ENCODE measurements around the gene PVALB.

Gene PVALB

GRCh38 chr22:36858966-36859365 lies 42.1 kb upstream of the PVALB start:
- H3K36me3 ChIP-seq (ENCODE audit: control insufficient read depth, insufficient read depth, low read length), result no peaks in the 10 kb centered on the region
- no peak overlapping the region for H3K4me3 ChIP-seq (ENCODE audit: insufficient read depth, low read depth, low read length)
- H3K9me3 ChIP-seq (ENCODE audit: control insufficient read depth, low read length), result no peaks in the 10 kb centered on the region
- peaks cover 34% of the 10 kb centered on the region for H3K27me3 ChIP-seq (ENCODE audit: control insufficient read depth, insufficient read depth, low read length, poor library complexity, severe bottlenecking)
- no peaks in the 10 kb centered on the region for H3K4me1 ChIP-seq (ENCODE audit: control insufficient read depth, insufficient read depth, low read length)
- 94 to 95% methylated on average over 2 of the region's 2 CpGs for WGBS, 2 experiments
- H3K27ac ChIP-seq (ENCODE audit: insufficient read depth, low read depth, low read length, poor library complexity, severe bottlenecking), result no peak overlapping the region

GRCh38 chr22:36858156-36858555 lies 41.3 kb upstream of the PVALB start:
- WGBS, 2 experiments, result 71 to 75% methylated on average over 9 of the region's 9 CpGs
- H3K27ac ChIP-seq (ENCODE audit: insufficient read depth, low read depth, low read length, poor library complexity, severe bottlenecking), result no peak overlapping the region

DNA sequence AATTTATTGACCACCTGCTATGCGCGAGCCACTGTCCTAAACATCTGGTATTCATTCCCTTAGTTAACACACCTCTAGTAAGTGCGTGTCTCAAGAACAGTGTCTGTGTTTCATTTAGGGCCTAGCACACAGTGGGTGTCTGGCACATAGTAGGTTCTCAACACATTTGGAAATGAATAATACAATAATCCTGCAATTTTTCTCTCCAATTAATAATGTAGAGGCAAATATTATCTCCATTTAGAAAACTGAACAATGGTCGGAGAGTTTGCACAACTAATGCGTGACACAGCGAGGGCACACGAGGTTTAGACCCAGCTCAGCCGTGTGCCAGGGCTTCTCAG lies 39.9 kb upstream of the PVALB start:
- H3K36me3 ChIP-seq (ENCODE audit: control insufficient read depth, insufficient read depth, low read length), result no peaks in the 10 kb centered on the region

More at GRCh38 chr22:36858156-36858555, 41.3 kb upstream of the PVALB start:
- Histone ChIP-seq H3K4me3 (ENCODE audit: insufficient read depth, low read depth, low read length) (no peak overlapping the region), H3K27me3 (ENCODE audit: control insufficient read depth, insufficient read depth, low read length, poor library complexity, severe bottlenecking) (peaks cover 34% of the 10 kb centered on the region), H3K4me1 (ENCODE audit: control insufficient read depth, insufficient read depth, low read length) (no peaks in the 10 kb centered on the region), H3K36me3 (ENCODE audit: control insufficient read depth, insufficient read depth, low read length) (no peaks in the 10 kb centered on the region), H3K9me3 (ENCODE audit: control insufficient read depth, low read length) (no peaks in the 10 kb centered on the region)

GRCh38 chr22:36856121-36856791 lies 39.4 kb upstream of the PVALB start:
- peaks cover 34% of the 10 kb centered on the region for H3K27me3 ChIP-seq (ENCODE audit: control insufficient read depth, insufficient read depth, low read length, poor library complexity, severe bottlenecking)
- H3K9me3 ChIP-seq (ENCODE audit: control insufficient read depth, low read length), result no peaks in the 10 kb centered on the region
- WGBS, 2 experiments, result 13 to 14% methylated on average over 30 of the region's 30 CpGs
- no peaks in the 10 kb centered on the region for H3K4me1 ChIP-seq (ENCODE audit: control insufficient read depth, insufficient read depth, low read length)
- no peak overlapping the region for H3K4me3 ChIP-seq (ENCODE audit: insufficient read depth, low read depth, low read length)
- H3K36me3 ChIP-seq (ENCODE audit: control insufficient read depth, insufficient read depth, low read length), result no peaks in the 10 kb centered on the region
- H3K27ac ChIP-seq (ENCODE audit: insufficient read depth, low read depth, low read length, poor library complexity, severe bottlenecking), result no peak overlapping the region

More for the DNA sequence above, 39.9 kb upstream of the PVALB start:
- 82 to 83% methylated on average over 8 of the region's 8 CpGs for WGBS, 2 experiments
- no peak overlapping the region for H3K4me3 ChIP-seq (ENCODE audit: insufficient read depth, low read depth, low read length)
- no peaks in the 10 kb centered on the region for H3K4me1 ChIP-seq (ENCODE audit: control insufficient read depth, insufficient read depth, low read length)
- no peaks in the 10 kb centered on the region for H3K9me3 ChIP-seq (ENCODE audit: control insufficient read depth, low read length)
- peaks cover 34% of the 10 kb centered on the region for H3K27me3 ChIP-seq (ENCODE audit: control insufficient read depth, insufficient read depth, low read length, poor library complexity, severe bottlenecking)
- no peak overlapping the region for H3K27ac ChIP-seq (ENCODE audit: insufficient read depth, low read depth, low read length, poor library complexity, severe bottlenecking)

GRCh38 chr22:36855478-36855877 lies 38.6 kb upstream of the PVALB start:
- Histone ChIP-seq H3K4me3 (ENCODE audit: insufficient read depth, low read depth, low read length) (no peak overlapping the region), H3K36me3 (ENCODE audit: control insufficient read depth, insufficient read depth, low read length) (no peaks in the 10 kb centered on the region)
- 91% methylated on average over 3 of the region's 3 CpGs for WGBS, 2 experiments

DNA sequence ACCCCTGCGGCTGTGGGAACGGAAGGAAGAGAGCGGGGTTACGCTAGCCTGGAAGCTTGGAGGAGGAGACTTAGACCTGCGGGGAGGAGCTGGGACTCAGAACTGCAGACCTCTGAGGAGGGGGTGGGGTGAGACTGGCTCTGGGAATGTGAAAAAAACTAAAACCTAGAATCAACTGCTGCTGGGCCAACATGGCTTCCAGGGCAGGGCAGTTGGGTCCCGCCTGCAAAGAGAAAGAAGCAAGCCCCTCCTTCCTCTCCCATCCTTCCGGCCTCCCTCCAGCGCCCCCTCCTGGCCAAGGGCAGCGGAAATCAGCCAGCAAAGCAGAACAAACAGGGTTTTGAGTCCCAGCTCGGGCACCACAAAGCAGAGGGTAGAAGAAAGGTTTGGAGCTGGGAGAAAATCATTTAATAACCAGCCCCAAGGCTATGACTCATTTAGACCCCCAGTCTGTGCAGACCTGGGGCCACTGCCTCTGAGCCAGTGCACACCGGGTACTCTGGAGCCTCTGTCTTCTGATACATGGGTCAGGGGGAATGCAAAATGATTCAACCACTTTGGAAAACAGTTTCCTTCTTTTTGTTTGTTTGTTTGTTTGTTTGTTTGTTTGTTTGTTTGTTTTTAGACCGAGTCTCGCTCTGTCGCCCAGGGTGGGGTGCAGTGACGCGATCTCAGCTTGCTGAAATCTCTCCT lies 36.7 kb upstream of the PVALB start:
- no peak overlapping the region for H3K27ac ChIP-seq (ENCODE audit: insufficient read depth, low read depth, low read length, poor library complexity, severe bottlenecking)
- H3K9me3 ChIP-seq (ENCODE audit: control insufficient read depth, low read length), result no peaks in the 10 kb centered on the region
- H3K4me3 ChIP-seq (ENCODE audit: insufficient read depth, low read depth, low read length), result no peak overlapping the region
- H3K4me1 ChIP-seq (ENCODE audit: control insufficient read depth, insufficient read depth, low read length), result no peaks in the 10 kb centered on the region
- peaks cover 30% of the 10 kb centered on the region for H3K27me3 ChIP-seq (ENCODE audit: control insufficient read depth, insufficient read depth, low read length, poor library complexity, severe bottlenecking)
- WGBS, 2 experiments, result 70 to 75% methylated on average over 16 of the region's 16 CpGs
- no peaks in the 10 kb centered on the region for H3K36me3 ChIP-seq (ENCODE audit: control insufficient read depth, insufficient read depth, low read length)

More at GRCh38 chr22:36855478-36855877, 38.6 kb upstream of the PVALB start:
- H3K4me1 ChIP-seq (ENCODE audit: control insufficient read depth, insufficient read depth, low read length), result no peaks in the 10 kb centered on the region
- H3K9me3 ChIP-seq (ENCODE audit: control insufficient read depth, low read length), result no peaks in the 10 kb centered on the region
- peaks cover 34% of the 10 kb centered on the region for H3K27me3 ChIP-seq (ENCODE audit: control insufficient read depth, insufficient read depth, low read length, poor library complexity, severe bottlenecking)
- H3K27ac ChIP-seq (ENCODE audit: insufficient read depth, low read depth, low read length, poor library complexity, severe bottlenecking), result no peak overlapping the region

DNA sequence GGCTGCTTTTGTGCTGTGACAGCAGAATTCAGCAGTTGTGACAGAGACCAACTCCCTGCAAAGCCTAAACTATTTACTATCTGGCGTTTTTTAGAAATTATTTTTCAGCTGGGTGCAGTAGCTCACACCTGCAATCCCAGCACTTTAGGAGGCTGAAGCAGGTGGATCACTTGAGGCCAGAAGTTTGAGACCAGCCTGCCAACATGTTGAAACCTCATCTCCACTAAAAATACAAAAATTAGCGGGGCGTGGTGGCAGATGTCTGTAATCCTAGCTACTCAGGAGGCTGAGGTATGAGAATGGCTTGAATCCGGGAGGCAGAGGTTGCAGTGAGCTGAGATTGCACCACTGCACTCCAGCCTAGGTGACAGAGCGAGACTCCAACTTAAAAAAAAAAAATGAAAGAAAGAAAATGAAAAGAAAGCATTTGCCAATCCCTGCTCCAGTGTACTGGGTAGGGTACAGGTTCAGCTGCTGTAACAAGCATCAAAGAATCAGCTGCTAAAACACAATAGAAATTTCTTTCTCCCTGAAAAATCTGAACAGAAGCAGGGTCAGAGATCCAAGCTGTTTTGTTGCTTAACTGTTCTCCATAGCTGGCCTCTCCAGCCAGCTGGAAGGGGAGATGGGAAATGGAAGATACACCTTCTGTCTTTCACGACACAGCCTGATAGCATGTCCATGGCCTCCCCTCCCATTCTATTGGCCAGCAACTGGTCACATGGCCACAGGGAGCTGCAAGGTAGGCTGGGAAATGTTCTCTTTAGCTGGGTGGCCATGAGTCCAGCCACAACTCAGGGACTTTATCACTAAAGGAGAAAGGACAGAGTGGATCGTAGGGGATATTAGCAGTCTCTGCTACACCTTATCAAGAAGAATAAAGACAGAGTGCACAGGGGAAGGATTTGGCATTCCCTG lies 35.5 kb upstream of the PVALB start:
- Histone ChIP-seq H3K36me3 (ENCODE audit: control insufficient read depth, insufficient read depth, low read length) (no peaks in the 10 kb centered on the region), H3K27ac (ENCODE audit: insufficient read depth, low read depth, low read length, poor library complexity, severe bottlenecking) (no peak overlapping the region), H3K9me3 (ENCODE audit: control insufficient read depth, low read length) (no peaks in the 10 kb centered on the region), H3K27me3 (ENCODE audit: control insufficient read depth, insufficient read depth, low read length, poor library complexity, severe bottlenecking) (peaks cover 18% of the 10 kb centered on the region), H3K4me1 (ENCODE audit: control insufficient read depth, insufficient read depth, low read length) (no peaks in the 10 kb centered on the region), H3K4me3 (ENCODE audit: insufficient read depth, low read depth, low read length) (no peak overlapping the region)
- 93% methylated on average over 7 of the region's 7 CpGs for WGBS, 2 experiments

DNA sequence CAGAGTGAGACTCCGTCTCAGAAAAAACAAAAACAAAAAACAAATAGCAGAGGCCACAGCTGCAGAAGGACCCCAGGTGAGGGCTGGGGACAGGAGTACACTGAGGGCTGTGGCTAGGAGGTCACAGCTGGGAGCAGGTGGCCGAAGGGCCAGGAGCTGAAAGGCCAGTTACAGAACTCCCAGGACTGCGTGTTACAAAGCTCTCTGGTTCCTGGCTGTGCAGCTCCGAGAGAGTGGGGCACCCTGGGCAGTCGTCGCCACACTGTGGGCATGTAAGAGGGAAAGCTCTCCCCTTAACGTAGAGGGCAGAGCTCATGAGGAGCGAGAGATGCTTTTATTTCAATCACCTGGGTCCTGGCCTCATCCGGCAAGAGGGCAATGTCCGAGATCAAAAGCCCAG lies 33.8 kb upstream of the PVALB start:
- Histone ChIP-seq H3K36me3 (ENCODE audit: control insufficient read depth, insufficient read depth, low read length) (no peaks in the 10 kb centered on the region), H3K4me3 (ENCODE audit: insufficient read depth, low read depth, low read length) (no peak overlapping the region), H3K27ac (ENCODE audit: insufficient read depth, low read depth, low read length, poor library complexity, severe bottlenecking) (no peak overlapping the region), H3K4me1 (ENCODE audit: control insufficient read depth, insufficient read depth, low read length) (no peaks in the 10 kb centered on the region), H3K27me3 (ENCODE audit: control insufficient read depth, insufficient read depth, low read length, poor library complexity, severe bottlenecking) (peaks cover 2% of the 10 kb centered on the region), H3K9me3 (ENCODE audit: control insufficient read depth, low read length) (no peaks in the 10 kb centered on the region)
- WGBS, 2 experiments, result 88 to 90% methylated on average over 10 of the region's 10 CpGs

DNA sequence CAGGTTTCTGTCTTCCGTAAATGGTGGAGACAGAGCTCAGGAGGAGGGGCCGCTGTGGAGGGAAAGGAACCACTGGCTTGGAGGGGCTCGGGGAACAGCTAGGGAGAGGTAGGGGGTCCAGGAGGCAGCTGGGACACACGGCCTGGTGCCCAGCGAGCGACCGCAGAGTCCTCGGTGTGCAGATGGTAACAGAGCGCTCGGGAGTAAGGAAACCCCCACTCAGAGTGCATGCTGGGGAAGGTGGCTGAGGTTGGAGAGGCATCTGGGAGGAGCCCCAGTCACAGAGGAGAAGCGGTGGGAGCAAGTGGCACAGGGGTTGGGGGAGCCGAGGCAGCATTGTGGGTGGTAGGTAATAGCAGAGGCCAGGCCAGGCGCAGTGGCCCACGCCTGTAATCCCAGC lies 33.2 kb upstream of the PVALB start:
- H3K9me3 ChIP-seq (ENCODE audit: control insufficient read depth, low read length), result no peaks in the 10 kb centered on the region
- H3K36me3 ChIP-seq (ENCODE audit: control insufficient read depth, insufficient read depth, low read length), result no peaks in the 10 kb centered on the region
- WGBS, 2 experiments, result 90 to 92% methylated on average over 14 of the region's 14 CpGs
- no peak overlapping the region for H3K4me3 ChIP-seq (ENCODE audit: insufficient read depth, low read depth, low read length)
- H3K4me1 ChIP-seq (ENCODE audit: control insufficient read depth, insufficient read depth, low read length), result no peaks in the 10 kb centered on the region
- no peaks in the 10 kb centered on the region for H3K27me3 ChIP-seq (ENCODE audit: control insufficient read depth, insufficient read depth, low read length, poor library complexity, severe bottlenecking)
- H3K27ac ChIP-seq (ENCODE audit: insufficient read depth, low read depth, low read length, poor library complexity, severe bottlenecking), result no peak overlapping the region

DNA sequence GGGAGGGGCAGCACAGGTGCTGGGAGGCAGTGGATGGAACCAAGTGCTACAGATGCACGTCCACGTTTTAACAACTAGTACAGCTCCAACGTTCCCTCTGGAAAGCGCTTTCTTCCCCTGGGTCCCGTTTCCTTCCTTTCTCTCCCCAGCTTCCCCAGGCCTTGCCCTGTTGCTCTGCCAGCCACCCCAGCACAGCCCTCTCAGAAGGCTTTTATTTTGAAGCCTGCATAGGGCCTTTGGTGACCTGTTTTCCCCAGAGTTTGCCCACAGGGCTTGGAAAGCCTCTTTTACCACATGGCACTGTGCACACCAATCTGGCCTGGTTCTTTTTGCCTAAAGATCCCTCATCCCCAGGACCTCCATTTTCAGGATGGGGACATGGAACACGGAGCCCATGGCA lies 30.1 kb upstream of the PVALB start:
- no peak overlapping the region for H3K4me3 ChIP-seq (ENCODE audit: insufficient read depth, low read depth, low read length)
- no peaks in the 10 kb centered on the region for H3K4me1 ChIP-seq (ENCODE audit: control insufficient read depth, insufficient read depth, low read length)
- no peaks in the 10 kb centered on the region for H3K9me3 ChIP-seq (ENCODE audit: control insufficient read depth, low read length)
- H3K27me3 ChIP-seq (ENCODE audit: control insufficient read depth, insufficient read depth, low read length, poor library complexity, severe bottlenecking), result no peaks in the 10 kb centered on the region
- H3K27ac ChIP-seq (ENCODE audit: insufficient read depth, low read depth, low read length, poor library complexity, severe bottlenecking), result no peak overlapping the region
- H3K36me3 ChIP-seq (ENCODE audit: control insufficient read depth, insufficient read depth, low read length), result no peaks in the 10 kb centered on the region
- 70 to 77% methylated on average over 6 of the region's 6 CpGs for WGBS, 2 experiments

All from ectodermal cell (in vitro differentiated cells).